GM18867 (cell line): ENCODE data around the gene ADORA2A.

Experiments
- ATAC-seq: cut with Tn5 transposase; IDR thresholded peaks from one replicate; pipeline ENCODE4 v1.9.1; 2021; ENCODE audit warnings: mild to moderate bottlenecking, moderate library complexity; ENCODE audit not compliant: unreplicated experiment

ADORA2A gene

DNA sequence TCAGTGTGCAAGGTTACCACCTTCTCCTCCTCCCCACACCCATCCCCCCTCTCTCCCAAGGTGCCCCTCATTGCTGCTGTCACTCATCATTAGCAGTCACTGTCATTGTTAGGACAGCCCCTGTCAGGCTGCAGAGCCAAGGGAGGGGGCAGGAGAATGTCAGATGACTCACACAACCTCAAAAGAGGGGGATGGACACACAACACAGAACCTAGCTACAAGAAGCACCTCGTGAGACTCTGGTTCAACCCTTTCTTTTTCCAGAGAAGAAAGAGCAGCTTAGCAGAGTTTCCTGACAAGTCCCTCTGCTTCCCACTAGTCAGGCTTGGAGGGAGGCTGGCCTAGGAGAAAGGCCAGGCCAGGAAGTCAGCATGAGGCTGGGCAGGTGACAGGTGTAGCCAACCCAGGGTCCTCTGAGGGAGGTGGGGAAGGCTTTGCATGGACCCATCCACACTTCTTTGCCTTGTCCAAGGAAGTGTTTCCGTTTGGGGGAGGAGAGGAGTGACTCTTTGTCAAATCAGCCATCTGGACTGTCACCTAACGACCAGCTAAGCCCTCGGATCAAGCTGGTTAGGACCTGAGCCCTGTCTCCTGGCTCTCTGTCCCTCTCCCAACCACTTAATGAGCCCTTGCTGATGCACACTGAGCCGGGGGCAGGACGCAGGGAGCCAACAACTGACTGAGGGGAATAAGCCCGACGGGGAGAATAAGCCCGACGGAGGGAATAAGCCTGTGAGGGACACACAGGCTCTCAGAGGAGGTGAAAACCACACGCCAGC lies 18.3 kb downstream of the ADORA2A start:
- ATAC-seq, result no peak

DNA sequence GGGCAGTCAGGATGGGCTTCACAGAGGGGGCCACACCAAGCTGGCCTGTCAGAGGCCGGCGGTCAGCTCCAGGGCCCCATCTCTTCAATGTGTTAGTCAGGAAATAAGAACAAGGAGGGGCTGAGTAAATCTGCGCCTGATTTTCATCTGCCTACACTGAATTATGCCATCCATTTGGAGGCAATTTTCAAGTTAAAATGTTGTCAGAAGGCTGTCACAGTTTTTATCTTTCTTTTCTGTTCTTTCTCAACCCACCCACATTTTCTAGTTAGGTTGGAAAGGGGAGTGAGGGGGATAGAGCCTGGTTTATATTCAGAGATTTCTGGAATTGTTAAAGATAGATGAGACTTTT lies 18.8 kb downstream of the ADORA2A start:
- no peak for ATAC-seq

DNA sequence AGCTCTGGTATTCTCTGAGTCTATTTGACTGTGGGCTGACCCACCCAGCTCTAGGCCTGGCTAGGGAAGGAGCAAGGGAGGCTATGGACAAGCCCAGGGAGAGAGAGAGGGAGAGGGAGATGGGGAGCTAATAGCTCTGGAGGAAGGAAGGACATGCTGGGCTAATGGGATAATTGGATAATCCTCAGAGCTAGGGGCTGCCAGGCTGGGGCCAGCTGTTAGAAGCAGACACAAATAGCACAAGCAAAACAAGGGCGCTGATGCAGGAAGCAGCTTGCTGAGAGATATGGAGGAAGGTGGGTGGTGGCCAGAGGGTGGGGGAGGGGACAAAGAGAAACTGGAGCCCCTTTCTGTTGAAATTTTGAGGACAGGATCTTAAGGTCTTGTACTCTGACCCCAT lies 23.2 kb downstream of the ADORA2A start:
- no peak for ATAC-seq

DNA sequence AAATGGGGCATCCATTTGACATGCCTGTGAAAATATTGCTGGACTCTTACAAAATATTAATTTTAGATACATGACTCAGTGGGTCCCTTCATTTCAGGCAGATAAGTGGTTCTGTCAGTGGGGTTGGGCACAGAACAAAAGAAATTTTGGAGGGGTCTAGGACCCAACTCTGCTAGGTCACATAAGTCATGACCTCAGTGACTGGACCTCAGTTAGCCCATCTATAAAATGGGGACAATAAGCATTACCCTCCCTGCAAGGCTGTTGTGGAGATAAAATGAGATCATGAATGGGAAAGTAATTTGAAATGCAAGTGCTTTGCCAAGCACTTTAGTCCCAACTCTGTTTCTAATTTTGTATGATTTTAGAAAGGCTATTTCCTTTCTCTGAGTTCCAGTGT lies 23.8 kb downstream of the ADORA2A start:
- ATAC-seq, result no peak

DNA sequence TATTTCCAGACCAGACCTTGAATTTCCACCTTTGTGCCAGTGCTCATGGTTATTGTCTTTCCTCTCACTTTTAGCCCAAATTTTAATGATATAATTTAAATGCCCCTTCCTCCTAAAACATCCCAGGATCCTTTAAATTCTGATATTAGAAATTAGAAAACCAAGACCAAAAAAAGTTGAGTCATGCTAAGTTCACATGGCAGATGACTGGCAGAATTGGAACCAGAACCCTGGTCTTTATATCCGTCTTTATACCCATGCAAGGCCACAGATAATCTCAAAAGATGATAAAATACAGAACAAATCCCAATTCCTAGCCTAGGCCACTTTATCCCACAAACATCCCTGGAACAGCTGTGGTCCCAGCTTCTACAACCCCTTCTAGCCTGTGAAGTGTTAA lies 26.5 kb downstream of the ADORA2A start:
- ATAC-seq, result no peak

DNA sequence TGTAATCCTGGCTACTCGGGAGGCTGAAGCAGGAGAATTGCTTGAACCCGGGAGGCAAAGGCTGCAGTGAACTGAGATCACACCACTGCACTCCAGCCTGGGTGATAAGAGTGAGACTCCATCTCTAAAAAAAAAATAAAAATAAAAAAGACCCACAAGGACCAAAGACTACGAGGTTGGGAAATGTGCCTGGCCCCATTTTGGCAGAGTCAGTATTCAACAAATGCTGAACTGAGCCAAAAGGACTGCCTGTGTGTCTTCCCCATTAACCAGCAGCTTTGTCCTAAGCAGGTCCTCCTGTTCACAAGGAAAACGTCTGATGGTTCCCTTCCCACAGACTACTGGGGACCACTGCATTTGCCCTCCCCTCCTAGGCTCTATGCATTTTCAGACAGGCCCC lies 27.6 kb downstream of the ADORA2A start:
- ATAC-seq, result no peak

DNA sequence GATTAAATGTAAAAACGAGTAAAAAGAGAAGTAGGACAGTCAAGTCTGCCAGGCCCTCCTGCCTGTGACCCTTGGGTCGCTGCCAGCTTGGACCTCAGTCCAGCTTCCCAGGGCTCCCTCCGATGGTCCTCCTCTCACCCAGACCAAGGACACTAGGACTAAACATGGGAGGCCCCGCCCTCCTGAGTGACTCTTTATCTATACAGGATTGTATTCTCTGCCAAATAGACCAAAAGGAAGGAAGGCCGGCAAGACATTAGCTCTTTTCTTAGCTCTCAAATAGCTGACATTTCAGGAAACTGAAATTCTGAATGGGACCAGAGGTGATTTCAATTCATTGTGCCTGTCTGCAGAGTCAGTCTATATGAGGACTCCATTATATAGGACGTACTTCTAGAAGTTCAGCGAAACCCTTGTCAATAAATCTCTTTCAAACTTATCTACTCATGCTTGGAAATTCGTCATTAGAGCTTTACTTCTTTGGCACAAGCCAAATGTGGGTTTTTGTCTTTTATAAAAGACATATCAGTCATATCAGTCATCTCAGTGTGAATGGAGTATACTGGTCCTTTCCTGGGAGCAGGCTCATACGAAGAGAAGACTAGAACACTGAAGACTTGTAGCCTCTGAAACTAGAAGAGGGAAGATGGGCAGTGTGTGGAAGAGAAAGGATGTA lies 28.5 kb downstream of the ADORA2A start:
- no peak for ATAC-seq

DNA sequence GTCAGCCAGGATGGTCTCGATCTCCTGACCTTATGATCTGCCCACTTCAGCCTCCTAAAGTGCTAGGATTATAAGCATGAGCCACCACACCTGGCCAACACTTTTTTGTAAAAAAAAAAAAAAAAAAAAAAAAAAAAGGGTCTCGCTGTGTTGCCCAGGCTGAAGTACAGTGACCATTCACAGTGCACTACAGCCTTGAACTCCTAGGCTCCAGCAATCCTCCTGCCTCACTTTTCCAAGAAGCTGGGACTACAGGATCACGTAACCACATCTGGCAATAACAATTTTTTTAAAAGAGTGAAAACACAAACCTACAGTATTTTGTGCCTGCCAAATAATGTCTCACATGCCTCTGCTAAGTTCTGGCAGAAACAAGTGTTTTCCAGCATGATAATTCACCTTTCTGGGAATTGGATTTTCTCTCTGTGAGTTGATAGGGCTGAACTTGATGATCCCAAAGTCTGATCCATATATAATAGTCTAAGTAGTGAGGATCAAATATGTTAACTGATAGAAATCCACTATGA lies 30.6 kb downstream of the ADORA2A start:
- no peak for ATAC-seq

DNA sequence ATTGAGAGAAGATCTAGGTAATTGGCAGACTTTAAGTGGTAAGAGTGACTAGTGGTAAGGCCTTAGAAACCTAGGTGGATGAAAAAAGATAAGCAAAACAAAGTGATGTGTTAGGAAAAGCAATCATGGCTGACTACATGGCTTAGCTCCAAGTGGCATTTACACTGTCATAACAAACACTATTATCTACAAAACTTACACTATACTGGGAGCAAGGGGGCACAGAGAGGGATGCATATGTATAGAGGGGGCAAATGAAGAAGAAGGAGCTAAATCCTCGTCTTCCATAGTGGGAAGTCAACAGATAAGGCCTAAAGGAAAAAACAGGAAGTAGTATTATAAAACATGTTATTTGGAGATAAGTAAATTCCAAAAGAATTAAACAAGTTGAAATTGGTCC lies 32.5 kb downstream of the ADORA2A start:
- ATAC-seq, result no peak

DNA sequence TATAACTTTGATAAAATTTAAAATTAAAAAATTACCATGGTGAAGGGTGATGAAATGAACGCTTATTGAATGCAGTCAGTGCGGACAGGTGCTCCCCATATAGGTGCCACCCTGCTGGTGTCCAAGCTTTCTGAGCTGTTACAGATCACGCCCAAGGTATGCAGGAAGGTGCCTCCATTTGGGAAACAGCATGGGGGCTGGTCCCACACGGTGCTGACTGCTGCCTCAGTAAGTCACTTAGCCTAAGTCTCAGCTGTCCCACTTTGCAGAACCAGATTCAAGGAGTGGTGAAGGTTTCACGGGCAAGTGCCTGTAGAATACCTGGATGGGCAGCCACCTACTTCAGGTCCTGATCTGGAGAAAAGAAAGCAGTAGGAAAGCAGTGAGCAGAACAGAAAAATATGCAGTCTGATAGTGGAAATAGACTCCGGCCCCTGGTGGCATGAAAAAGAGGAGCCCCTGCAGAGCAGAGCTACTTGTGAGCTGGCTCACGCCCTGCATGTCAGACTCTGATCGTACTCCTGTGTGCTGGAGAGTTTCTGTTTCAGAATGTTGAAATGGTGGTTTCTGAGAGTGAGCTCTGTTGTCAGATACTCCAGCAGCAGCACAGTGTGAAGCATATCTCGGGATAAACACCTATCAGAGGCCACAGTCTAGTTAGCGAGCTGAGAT lies 33.2 kb downstream of the ADORA2A start:
- ATAC-seq, result no peak

DNA sequence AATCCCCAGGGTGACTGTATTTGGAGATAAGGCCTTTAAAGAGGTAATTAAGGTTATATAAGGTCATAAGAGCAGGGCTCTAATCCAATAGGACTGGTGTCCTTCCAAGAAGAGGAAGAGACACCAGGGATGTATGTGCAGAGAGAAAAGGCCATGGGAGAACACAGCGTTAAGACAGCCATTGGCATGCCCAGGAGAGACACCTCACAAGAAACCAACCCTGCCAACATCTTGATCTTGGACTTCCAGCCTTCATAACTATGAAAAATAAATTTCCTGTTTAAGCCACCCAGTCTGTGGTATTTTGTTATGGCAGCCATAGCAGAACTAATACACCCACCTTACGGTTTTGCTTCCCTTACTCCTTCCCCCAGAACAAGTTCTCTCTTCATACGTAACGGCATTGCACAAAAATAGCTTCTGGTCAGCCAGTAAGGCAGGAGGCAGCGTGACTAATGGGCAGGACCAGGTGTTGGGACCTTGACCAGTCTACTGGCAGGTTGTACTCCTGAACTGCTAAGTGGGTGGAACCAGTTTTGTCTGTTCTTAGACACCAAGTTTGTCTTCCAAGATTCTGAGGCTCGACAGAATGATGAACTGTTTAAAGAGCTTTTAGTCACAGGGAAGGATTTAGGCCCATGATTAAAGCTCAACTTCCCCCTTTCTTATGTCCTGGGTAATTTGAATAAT lies 35.8 kb downstream of the ADORA2A start:
- ATAC-seq, result no peak

DNA sequence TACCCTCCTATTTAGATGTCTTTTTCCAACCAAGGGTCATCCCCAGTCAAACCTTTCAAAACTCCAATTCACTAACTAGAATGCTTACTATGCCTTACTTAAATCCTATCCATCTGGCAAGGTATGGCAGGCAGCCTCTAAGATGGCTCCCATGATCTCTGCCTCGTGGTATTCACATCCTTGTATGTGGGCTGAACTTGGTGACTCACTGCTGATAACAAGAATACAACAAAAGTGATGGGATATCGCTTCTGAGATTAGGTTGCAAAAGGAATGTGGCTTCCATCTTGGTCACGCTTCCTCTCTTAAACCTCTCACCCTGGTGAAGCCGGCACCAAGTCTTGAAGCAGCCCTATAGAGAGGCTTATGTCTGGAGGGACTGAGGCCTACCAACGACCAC lies 38.2 kb downstream of the ADORA2A start:
- ATAC-seq, result no peak

DNA sequence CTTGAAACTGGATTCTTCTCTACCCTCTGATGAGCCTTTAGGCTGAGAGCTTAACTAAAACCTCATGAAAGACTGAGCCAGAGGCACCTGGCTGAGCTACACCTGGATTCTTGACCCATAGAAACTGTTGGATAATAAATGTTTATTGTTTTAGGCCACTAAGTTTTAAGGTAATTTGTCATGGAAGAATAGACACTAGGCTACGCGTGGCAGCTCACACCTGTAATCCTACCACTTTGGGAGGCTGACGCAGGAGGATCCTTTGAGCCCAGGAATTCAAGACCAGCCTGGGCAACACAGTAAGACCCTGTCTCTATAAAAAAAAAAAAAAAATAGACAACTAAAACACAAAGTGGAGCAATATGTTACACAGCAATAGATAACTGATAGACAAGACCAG lies 38.6 kb downstream of the ADORA2A start:
- no peak for ATAC-seq

DNA sequence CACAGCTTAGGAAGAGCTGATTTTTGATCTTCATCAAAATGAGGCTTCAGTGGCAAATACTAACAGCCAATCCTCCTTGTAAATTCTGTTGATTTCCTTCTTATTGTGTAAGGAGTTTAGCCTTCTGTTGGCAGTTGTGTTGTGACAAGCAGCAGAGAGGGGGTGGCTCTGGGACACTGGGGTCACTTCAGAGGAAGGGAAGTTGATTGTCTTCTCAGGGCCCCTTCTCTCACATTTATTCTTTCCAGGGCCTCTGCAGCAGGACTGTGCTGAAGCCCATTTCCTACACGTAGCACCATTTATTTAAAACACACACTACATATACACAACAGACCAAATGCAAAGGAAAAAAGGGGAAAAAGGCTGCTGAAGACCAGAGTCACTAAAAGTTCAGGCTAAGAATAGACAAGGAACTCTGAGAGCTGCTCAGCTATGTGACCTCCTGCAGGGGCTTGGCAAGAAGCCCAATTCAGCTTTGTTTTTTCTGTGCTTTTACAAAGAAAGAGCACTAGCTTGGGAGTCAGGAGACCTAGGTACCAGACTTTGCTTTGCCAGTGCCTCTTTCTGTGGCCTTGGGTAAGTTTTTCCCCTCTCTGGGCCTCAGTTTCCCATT lies 39.4 kb downstream of the ADORA2A start:
- no peak for ATAC-seq

DNA sequence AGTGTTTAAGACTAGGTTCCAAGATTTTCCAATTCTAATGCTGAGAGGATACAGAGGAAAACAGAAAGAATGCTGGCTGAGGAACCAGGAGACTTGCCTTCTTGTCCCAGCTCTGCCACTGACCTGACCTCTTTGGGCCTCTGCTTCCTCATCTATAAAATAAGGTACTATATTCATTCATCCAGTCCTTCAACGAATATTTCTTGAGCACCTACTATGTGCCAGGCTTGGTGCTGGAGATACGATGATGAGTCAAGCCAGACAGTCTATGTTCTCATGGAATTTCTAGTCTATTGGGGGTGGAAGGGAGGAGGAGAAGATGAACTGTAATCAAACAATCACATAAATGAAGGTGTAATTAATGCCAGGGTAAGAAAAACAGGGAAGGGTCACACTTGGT lies 39.9 kb downstream of the ADORA2A start:
- no peak for ATAC-seq

DNA sequence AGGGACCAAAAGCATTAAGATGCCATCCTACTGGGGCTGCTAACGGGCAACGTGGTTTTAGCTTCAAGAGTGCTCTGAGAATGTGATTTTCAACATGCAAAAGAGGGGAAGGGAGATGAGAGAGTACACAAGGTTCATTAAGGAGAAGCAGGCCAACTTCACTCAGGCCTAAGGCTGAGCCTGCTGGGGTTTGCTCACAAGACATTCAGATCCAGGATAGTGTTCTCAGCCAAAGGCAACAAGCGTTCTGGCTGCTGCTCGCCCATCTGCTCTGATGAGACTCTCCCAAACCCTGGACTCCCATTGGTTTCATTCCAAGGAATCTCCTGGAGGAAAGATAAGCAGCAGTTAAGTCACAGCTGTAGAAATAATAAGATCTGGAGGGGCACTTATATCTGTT lies 44.2 kb downstream of the ADORA2A start:
- no peak for ATAC-seq

DNA sequence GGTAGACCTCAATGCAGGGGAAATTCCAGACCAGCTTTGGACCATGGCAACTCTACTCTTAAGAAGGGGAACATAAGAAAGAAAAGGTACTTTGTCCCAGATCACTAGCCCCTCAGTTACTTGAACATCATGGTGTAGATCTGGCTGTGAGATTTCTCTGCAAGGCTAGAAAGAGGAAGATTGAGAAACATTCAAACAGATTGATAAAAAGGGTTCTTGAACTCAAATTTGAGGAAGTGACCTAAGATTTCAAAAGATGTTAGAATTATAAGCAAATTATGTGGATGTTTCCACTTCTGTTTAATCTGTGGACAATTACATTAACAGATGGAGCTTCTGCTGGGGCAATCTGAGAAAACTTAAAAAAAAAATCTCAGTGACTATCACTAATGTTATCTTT lies 45.9 kb downstream of the ADORA2A start:
- ATAC-seq, result no peak

DNA sequence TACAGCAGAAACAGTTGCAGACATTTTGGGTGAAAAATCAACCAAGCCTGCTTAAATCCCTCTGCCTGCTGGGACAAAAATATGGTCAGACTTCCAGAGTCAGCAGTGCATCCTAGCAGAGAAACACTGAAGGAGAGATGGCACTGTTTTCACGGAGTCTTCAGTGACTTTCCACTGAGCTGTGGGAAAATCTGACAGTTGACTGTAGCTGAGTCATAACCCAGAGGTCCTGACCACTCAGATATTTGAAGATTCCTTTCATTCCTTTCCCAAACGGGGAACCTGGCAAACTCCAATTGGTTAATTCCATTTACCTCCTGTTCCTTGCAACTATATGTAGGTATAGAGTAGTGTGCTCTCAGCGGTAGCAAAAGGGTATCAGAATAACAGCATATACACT lies 46.8 kb downstream of the ADORA2A start:
- ATAC-seq, result no peak

DNA sequence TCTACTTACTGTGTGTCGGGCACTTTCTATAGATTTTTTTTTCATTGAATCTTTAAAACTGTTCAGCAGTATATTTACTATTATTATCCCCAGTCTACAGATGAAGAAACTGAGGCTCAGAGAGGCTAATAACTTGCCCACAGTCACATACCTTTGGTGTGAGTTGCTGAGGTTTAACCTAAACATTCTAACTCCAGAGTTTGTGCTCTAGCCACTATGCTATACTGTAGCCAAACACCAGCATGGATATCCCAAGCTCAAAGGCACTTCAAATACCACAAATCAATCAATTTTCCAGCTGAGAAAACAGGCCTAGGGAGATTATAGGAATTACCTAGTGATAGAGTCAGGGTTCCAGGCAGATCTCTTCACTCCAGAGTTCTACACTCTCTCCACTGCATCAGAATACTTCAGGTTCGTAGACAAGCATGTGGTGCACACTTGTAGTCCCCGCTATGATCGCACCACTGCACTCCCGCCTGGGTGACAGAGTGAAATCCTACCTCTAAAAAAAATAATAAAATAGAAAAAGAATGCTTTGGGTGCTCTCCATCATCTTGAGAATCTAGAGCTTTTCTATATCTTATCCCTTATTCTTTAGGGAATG lies 47.4 kb downstream of the ADORA2A start:
- no peak for ATAC-seq

DNA sequence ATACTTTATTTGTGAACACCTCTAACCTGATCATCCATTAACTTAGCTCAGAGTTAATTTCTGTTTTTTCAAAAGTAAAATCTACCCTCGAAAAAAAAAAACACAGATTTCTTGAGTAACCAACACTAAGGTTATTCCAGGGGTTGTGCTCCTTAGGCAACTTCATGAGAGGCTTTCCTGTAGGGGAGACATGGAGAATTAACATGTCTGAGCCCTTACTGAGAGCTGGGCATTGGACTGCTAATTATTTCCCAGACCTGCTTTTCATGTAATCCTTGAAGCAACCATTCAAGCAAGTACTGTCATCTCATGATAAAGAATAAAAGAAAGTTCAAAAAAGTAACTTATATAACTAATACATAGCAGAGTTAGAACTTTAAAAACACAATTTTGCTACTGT lies 54.2 kb downstream of the ADORA2A start:
- no peak for ATAC-seq

DNA sequence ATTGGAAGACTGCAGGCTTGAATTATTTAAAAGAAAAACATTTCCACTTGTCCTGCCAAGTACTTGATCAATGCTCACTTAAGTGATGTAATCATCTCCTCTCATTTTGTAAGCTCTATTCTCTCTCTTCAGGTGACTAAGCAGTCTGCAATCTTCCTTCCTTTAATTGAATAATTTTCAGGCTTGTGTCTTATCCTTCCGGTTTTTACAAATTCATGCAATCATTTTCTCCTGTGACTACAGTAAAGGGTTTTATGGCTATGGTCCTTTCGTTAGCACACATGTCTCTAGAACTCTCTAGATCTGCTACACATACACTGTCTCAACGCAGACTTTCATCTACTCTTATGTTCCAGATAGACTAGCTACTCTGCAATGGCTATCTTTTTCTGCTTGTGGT lies 55.2 kb downstream of the ADORA2A start:
- no peak for ATAC-seq
